GM18867 (cell line): ENCODE results near the gene CHTOP.
A peak's percentile ranks its signal among the peaks of the same experiment; 100 is the strongest.

Source experiments
- ATAC-seq: cut with Tn5 transposase; IDR thresholded peaks from one replicate; pipeline ENCODE4 v1.9.1; 2021; ENCODE audit warnings: mild to moderate bottlenecking, moderate library complexity; ENCODE audit not compliant: unreplicated experiment

Gene CHTOP

GRCh38 chr1:153612755-153613331 is 21.0 kb upstream of the CHTOP start, which contains the start of gene S100A16:
Gene S100A16 (minus strand): TSS chr1:153613137. CDS start chr1:153608151, 4,986 bp downstream.
- ATAC-seq = no peak

- no peak for ATAC-seq
Measured at GRCh38 chr1:153613406-153613805, 20.5 kb upstream of the CHTOP start.

DNA sequence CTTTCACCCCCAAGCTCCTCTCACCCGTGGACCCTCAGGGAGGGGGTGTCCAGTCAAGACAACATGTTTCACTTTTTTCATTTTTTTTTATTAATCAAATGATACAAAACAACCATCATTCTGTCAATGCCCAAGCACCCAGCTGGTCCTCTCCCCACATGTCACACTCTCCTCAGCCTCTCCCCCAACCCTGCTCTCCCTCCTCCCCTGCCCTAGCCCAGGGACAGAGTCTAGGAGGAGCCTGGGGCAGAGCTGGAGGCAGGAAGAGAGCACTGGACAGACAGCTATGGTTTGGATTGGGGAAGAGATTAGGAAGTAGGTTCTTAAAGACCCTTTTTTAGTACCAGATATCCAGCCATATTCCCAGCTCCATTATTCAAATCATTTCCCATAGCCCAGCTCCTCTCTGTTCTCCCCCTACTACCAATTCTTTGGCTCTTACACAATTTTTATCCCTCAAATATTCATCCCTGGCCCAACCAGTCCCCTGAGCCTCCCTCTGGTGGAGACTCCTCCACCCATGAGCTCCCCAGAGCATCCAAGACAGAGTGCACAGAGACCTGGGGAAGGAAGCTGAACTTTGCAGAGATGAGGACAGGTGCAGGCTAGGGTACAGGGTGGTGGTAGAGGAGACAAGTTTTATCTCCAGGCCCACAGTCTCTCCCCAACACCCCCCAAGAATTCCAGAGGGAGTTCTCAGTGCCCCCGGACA is 19.5 kb upstream of the CHTOP start:
- ATAC-seq = no peak

GRCh38 chr1:153614906-153615305 is 19.0 kb upstream of the CHTOP start:
- no peak for ATAC-seq

DNA sequence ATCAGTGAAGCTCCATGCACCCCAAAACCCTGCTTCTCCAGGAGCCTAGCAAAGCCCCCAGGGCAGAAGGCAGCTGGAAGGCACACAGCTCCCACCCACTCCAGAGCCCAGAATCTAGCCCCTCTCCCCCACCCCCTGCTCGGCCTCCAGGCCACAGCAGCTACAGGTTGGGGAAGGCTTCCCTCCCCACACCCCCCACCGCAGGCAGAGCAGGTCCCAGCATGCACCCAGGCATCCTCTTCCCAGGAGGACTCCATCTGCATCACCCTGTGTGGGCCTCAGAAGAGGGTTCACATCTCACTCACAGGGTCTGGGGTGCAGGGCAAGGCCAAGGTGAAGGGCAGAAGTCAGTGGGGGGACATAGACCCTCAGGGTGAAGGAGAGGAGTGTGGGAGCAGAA is 18.5 kb upstream of the CHTOP start:
- no peak for ATAC-seq

DNA sequence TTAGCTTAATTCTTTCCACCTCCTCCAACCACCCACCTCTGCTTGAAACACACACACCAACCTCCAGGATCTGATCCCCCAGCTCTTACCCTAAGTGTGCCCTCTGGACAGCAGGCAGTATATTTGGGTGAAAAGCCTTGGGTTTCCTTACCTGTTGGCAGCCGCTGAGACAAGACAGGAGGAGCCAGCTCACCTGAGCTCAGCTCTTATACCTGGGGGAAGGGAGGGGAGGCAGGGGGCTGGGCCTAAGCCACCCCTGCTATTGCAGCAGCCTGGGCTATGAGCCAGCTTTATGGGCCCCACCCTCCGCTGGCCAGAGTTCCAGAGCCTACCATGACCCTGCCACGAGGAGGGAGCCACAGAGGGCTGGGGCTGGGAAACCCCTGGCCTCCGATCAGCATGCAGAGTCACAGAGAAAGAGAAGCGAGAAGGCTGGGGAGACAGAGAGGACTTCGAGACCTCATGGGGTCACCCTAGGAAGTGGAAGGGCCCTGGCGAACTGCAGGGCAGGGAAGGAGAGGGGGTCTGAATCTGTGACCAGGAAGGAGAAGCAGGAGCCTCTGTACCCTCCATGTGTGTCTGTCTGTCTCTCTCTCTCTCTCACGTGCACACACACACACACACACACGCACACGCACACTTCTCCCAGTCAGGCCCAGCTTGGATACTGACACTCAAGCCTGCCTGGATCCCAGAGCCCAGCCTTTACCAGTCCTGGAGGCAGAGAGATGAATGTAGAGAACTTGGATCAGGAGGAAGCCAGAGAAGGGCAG is 17.5 kb upstream of the CHTOP start, which contains the start of gene S100A14:
Gene S100A14 (minus strand): TSS at position 182 of the 773 bp plus-strand sequence. CDS start 467 bp downstream, outside the sequence.
- ATAC-seq = no peak

DNA sequence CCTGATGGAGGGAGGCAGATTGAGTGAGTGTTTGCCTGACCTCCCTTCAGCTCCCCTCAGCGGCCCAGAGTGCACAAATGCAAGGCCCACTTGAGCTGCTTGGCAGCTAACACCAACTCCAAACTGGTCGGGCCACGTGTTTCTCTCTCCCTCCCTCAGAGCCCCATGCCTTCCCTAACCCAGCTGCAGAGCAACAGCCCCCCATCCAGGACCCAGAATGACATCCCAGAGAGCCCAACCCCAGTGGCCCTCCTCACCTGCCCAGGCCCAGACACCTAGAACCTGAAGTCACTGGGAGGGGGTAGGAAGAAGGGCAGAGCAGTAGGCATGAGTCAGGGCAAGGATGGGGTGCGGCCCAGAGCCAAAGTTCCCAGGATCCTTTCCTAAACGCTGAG is 17.0 kb upstream of the CHTOP start:
- ATAC-seq = no peak

- ATAC-seq = peak; percentile 78
Measured at GRCh38 chr1:153617663-153618062, 16.2 kb upstream of the CHTOP start.

- no peak for ATAC-seq
Measured at GRCh38 chr1:153619171-153619570, 14.7 kb upstream of the CHTOP start.

DNA sequence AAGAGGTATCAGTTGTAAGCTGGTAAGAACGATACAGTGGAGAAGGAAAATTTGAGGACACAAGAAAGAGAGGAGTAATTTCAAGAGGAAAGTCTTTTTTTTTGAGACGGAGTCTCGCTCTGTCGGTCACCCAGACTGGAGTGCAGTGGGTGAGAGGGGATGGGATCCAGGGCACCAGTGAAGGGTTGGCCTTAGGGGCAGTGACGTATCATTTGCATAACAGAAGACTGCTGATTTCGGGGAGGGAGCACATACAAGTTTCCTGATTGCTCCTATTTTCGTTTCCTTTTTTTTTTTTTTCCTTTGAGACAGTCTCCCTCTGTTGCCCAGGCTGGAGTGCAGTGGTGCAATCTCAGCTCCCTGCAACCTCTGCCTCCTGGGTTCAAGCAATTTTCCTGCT is 10.8 kb upstream of the CHTOP start:
- no peak for ATAC-seq

DNA sequence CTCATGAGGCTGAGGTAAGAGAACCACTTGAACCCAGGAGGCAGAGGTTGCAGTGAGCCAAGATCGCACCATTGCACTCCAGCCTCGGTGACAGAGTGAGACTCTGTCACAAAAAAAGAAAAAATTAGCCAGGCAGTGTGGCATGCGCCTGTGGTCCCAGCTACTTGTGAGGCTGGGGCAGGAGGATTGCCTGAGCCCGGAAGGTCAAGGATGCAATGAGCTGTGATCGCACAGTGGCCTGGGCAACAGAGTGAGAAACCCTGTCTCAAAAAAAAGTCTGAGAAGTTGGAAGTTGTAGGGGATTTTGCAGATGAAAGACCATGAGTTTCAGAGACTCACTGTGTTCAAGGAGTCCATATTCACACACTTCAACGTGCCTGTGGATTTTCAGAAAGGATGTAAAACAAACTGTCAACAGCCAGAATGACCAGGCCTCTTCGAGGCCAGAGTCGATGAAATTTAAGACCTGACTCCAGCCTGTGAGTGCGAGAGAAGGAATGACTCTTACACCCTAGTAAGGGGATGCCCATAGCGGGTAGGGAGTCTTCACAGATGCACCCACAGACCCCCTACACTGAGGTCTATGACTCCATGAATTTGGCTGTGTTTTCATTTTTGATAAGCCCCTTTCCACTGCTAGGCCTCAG is 8.8 kb upstream of the CHTOP start:
- no peak for ATAC-seq

DNA sequence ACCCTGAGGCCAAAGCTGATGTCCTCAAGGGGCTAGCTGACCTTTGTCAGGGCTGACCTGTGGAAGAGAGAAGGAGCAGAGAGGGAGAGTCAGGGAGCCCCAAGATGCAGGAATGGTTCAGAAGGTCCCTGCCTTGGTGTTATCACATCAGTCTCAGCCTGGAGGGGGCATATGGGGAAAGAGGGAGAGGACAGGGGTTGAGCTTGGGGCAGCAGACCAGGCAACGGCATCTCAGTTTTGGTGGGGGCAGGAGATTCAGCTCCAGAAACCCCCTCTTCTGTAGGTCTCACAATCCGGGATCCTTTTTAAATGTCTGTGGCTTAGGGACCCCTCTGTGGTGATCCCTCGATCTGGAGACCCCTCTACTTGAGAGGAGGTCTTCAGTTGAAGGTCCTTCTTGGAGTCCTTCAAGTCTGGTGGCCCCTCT is 7.4 kb upstream of the CHTOP start:
- ATAC-seq = no peak

DNA sequence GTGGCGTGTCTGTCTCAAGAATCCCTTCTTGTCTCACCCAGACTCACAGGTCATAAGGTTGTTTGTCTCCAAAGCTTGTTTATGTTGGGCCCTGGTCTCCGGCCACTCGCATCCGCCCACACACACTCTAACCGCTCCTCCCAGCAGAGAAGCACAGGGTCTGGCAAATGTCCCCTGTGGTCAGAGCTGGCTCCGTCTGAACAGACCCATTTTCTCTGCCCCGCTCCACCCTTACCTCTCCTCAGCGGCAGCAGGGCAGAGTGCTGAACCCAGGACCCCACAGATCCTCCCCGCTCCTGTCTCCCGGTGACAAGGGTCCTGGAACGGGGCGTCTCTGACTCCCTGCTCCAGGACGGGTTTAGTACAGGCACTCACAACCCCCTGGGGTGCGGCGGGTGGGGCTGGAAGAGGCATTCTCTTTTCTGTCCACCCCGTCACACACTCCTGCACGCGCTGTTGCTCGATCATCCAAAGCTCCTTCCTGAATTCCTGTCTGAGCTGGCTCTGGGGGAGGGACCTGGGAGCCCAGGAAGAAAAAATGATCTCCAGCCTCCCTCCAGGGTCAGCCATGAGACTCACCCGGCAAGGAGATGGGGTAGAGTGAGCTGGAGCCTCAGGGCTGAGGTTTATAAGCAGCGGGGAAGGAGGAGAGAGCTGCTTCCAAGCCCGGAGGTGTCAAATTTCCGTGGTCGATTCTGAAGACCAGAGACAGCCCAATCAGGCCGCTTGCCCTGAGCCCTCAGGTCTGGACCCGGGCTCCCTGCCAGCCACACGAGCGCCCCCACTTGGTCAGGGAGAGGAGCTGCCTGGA is 6.8 kb upstream of the CHTOP start, which contains the start of gene S100A13:
Gene S100A13 (minus strand): TSS at position 602 of the 811 bp plus-strand sequence. CDS start 1,033 bp downstream, outside the sequence.
- ATAC-seq = no peak

- no peak for ATAC-seq
Measured at GRCh38 chr1:153627715-153628626, 5.9 kb upstream of the CHTOP start, which contains the start of gene S100A1. Gene S100A1 (plus strand): TSS chr1:153628434. CDS start chr1:153630522, 2,088 bp downstream.

DNA sequence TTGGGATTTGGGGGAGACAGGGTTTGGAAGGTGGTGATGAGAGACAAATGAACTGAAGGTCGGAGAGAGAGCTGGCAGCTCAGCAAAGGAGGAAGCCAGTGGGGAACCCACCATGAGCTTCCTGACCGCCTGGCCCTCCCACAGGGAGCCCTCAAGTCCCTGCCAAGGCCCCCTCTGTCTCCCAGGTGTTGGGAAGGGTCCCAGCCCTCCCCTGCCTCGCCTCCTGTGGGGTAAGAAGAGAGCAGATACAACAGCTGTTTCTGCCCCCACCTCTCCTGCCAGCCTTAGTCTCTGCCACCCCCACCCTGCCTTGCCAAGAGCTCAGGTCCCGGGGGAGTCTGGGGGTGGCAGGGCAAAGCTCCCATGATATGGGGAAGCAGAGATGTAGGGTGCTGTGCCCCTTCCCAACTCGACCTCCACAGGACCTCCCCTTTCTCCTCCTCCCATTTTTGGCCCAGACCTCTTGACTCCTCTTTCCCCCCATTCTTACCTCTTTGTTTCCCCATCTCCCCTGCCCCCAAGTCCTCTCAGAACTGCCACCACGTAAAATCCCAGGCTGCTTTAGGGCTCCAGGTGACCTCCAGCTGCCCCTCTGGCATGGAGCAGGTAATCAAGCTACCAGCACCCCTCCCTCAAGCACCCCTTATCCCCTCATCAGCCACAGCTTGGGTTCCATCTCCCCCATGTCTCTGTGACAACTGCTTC is 5.1 kb upstream of the CHTOP start:
- no peak for ATAC-seq

DNA sequence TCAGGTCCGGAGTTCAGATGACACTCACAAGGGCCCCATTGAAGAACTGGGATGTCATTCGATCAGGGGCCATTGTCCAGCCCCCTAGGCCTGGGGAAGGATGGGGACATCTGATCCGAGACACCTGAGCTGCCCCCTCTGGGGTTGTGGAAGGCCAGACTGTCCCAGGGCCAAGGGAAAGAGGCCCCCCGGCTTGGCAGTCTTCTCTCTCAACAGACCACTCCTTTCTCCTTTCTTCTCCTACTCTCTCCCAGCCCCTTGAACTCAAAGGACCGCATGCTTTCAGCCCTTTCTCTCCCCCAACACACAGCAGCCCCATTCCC is 4.6 kb upstream of the CHTOP start:
- no peak for ATAC-seq

- ATAC-seq = no peak
Measured at GRCh38 chr1:153629971-153630370, 3.9 kb upstream of the CHTOP start.

GRCh38 chr1:153630384-153630783 is 3.5 kb upstream of the CHTOP start:
- no peak for ATAC-seq
